HepG2 (cell line): Measurements from ENCODE around the gene CSNK1D. TPM values are rescaled to one million over a fixed set of nuclear protein-coding genes. Genes with fewer than 3 reads are reported as not detected.
A peak's percentile ranks its signal among the peaks of the same experiment; 100 is the strongest.

ENCODE experiments used
- AFF4 ChIP-seq: sonication (generic); formaldehyde crosslinking; IDR thresholded peaks from 2 replicates; pipeline ENCODE4 v1.4.0; 2020; ENCODE audit warnings: missing genetic modification reagents
- BORCS8-MEF2B ChIP-seq: sonication (generic); formaldehyde crosslinking; IDR thresholded peaks from 2 replicates; pipeline ENCODE4 v1.8.0; 2022; ENCODE audit warnings: mild to moderate bottlenecking, missing genetic modification reagents
- E2F5 ChIP-seq: sonication (generic); formaldehyde crosslinking; conservative IDR thresholded peaks from 2 replicates; pipeline ENCODE4 v1.4.0; 2020; ENCODE audit warnings: missing genetic modification reagents
- GATAD1 ChIP-seq: IDR thresholded peaks from 2 replicates; pipeline ENCODE4 v1.6.1; 2016; ENCODE audit warnings: missing genetic modification reagents, missing compliant biosample characterization
- HBP1 ChIP-seq: IDR thresholded peaks from 2 replicates; pipeline ENCODE4 v1.6.1; 2016; ENCODE audit warnings: low read depth, control low read depth
- HOXA9 ChIP-seq: sonication (generic); formaldehyde crosslinking; IDR thresholded peaks from 2 replicates; pipeline ENCODE4 v1.8.1; 2022; ENCODE audit warnings: missing genetic modification reagents, mild to moderate bottlenecking, moderate library complexity, borderline replicate concordance
- IRF1 ChIP-seq: sonication (generic); formaldehyde crosslinking; IDR thresholded peaks from 2 replicates; pipeline ENCODE4 v1.4.0; 2020; ENCODE audit warnings: low read depth, mild to moderate bottlenecking, missing genetic modification reagents
- MYC ChIP-seq: sonication (generic); formaldehyde crosslinking; IDR thresholded peaks from 2 replicates; pipeline ENCODE4 v1.9.0; 2021; ENCODE audit warnings: missing genetic modification reagents, borderline replicate concordance
- PRDM15 ChIP-seq: sonication (generic); formaldehyde crosslinking; IDR thresholded peaks from 2 replicates; pipeline ENCODE4 v1.4.0; 2020; ENCODE audit warnings: missing genetic modification reagents
- SMAD1 ChIP-seq: sonication (generic); formaldehyde crosslinking; IDR thresholded peaks from 2 replicates; pipeline ENCODE4 v1.4.0; 2020; ENCODE audit warnings: missing genetic modification reagents, low read depth, mild to moderate bottlenecking, borderline replicate concordance
- SMARCC2 ChIP-seq: fragments of 450-650 bp; IDR thresholded peaks from 2 replicates; pipeline ENCODE4 v1.6.1; 2017; ENCODE audit warnings: antibody characterized with exemption, mild to moderate bottlenecking
- TSC22D2 ChIP-seq: sonication (generic); formaldehyde crosslinking; IDR thresholded peaks from 2 replicates; pipeline ENCODE4 v1.5.1; 2020; ENCODE audit warnings: missing genetic modification reagents, mild to moderate bottlenecking, borderline replicate concordance
- ZNF263 ChIP-seq: sonication (generic); formaldehyde crosslinking; IDR thresholded peaks from 2 replicates; pipeline ENCODE4 v1.4.0; 2020; ENCODE audit warnings: missing genetic modification reagents
- ZNF597 ChIP-seq: sonication (generic); formaldehyde crosslinking; IDR thresholded peaks from 2 replicates; pipeline ENCODE4 v1.5.0; 2020; ENCODE audit warnings: missing genetic modification reagents
- ZSCAN25 ChIP-seq: sonication (generic); formaldehyde crosslinking; IDR thresholded peaks from 2 replicates; pipeline ENCODE4 v1.8.0; 2022; ENCODE audit warnings: mild to moderate bottlenecking, missing genetic modification reagents
- polyA plus RNA-seq, 8 experiments: library from polyadenylated mRNA; depleted of rRNA in 3 of 8; stranded (reverse) in 7 of 8; unstranded in 1 of 8; fragments of >200 nt; fragmentation: Illumina TruSeq in 4 of 8; extraction: Trizol in 4 of 8; gene quantifications; 2 replicates each; pipeline versions ENCODE4 v1.2.1 to v1.2.3, GENCODE V29; 2011 to 2016; ENCODE audit warnings: low read depth in 4 of 8, missing spikeins in 1 of 8, mixed read lengths in 1 of 8; ENCODE audit not compliant: insufficient read depth in 1 of 8
- total RNA-seq, 5 experiments: library from RNA; depleted of rRNA; stranded (reverse); fragments of >200 nt; fragmentation: Illumina TruSeq; extraction: Trizol; gene quantifications; 2 replicates each; pipeline ENCODE4 v1.2.3, GENCODE V29; 2016; ENCODE audit warnings: low read depth in 1 of 5

The CSNK1D gene
- total and polyA plus RNA-seq, 2 of the 13 experiments (the other 11 are each of a cell fraction or from before 2014, with no cell fraction given), result 31.5 to 128 TPM

- 0 out of 2 replicates have a peak, but pooled peaks have one; percentile 25 for TF ChIP-seq PRDM15
- TF ChIP-seq HOXA9, result peak; percentile 71; the same call in 1 of the 2 replicates
- TF ChIP-seq SMARCC2, result no peak
- TF ChIP-seq ZSCAN25 (CRISPR knock-in tag), result peak; percentile 94
- no peak; the same call in 1 of the 2 replicates for TF ChIP-seq E2F5 (CRISPR knock-in tag)
- TF ChIP-seq ZNF263, result peak; percentile 73
- TF ChIP-seq BORCS8-MEF2B (CRISPR knock-in tag), result peak; percentile 83
- peak; percentile 79; the same call in 1 of the 2 replicates for TF ChIP-seq GATAD1
- TF ChIP-seq IRF1 (CRISPR knock-in tag), result no peak
- no peak for TF ChIP-seq ZNF597
- TF ChIP-seq HBP1 (CRISPR knock-in tag), result peak; percentile 63; the same call in 1 of the 2 replicates
- peak; percentile 85 for TF ChIP-seq MYC (CRISPR knock-in tag)
- no peak for TF ChIP-seq AFF4 (CRISPR knock-in tag)
- TF ChIP-seq TSC22D2 (CRISPR knock-in tag), result peak; percentile 22; the same call in 1 of the 2 replicates
- TF ChIP-seq SMAD1 (CRISPR knock-in tag), result peak; percentile 85; the same call in 1 of the 2 replicates
These were observed 19.0 kb upstream of the CSNK1D start (continued) for GRCh38 chr17:82292251-82293154.
